ENCODE results near the gene STK32B. TPM values are rescaled to one million over a fixed set of nuclear protein-coding genes. Genes with fewer than 3 reads are reported as not detected.
A peak's percentile ranks its signal among the peaks of the same experiment; 100 is the strongest.
"Not testable (repeated sequence)": the region's sequence is repeated elsewhere in the genome, so short reads cannot be mapped to it uniquely, and the experiment has no call there.

The STK32B gene
- total RNA-seq, 1 experiment from 2014 or later, result 7.6 TPM

- DNase-seq (ENCODE audit: low read depth), result no peak
Observed at GRCh38 chr4:5260121-5260520, 208.8 kb downstream of the STK32B start.

GRCh38 chr4:5261866-5262265, 210.6 kb downstream of the STK32B start:
- DNase-seq (ENCODE audit: low read depth), result no peak

GRCh38 chr4:5266991-5267390, 215.7 kb downstream of the STK32B start:
- DNase-seq (ENCODE audit: low read depth), result peak; percentile 11

- no peak for DNase-seq (ENCODE audit: low read depth)
Observed at GRCh38 chr4:5267408-5267807, 216.1 kb downstream of the STK32B start.

- DNase-seq (ENCODE audit: low read depth), result no peak
Observed at GRCh38 chr4:5276475-5277075, 225.3 kb downstream of the STK32B start.

- no peak for DNase-seq (ENCODE audit: low read depth)
Observed at GRCh38 chr4:5277079-5277478, 225.8 kb downstream of the STK32B start.

GRCh38 chr4:5278213-5278612, 226.9 kb downstream of the STK32B start:
- DNase-seq (ENCODE audit: low read depth), result no peak

- not testable (repeated sequence) for DNase-seq (ENCODE audit: low read depth)
Observed at GRCh38 chr4:5280069-5280468, 228.8 kb downstream of the STK32B start.

GRCh38 chr4:5280828-5281227, 229.5 kb downstream of the STK32B start:
- peak; percentile 26 for DNase-seq (ENCODE audit: low read depth)

- DNase-seq (ENCODE audit: low read depth), result no peak
Observed at GRCh38 chr4:5283837-5284236, 232.6 kb downstream of the STK32B start.

GRCh38 chr4:5284517-5284916, 233.2 kb downstream of the STK32B start:
- DNase-seq (ENCODE audit: low read depth), result no peak

GRCh38 chr4:5292101-5292500, 240.8 kb downstream of the STK32B start:
- peak; percentile 19 for DNase-seq (ENCODE audit: low read depth)

GRCh38 chr4:5298000-5298787, 246.9 kb downstream of the STK32B start:
- not testable (repeated sequence) for DNase-seq (ENCODE audit: low read depth)

GRCh38 chr4:5300283-5300682, 249.0 kb downstream of the STK32B start:
- DNase-seq (ENCODE audit: low read depth), result no peak

- no peak for DNase-seq (ENCODE audit: low read depth)
Observed at GRCh38 chr4:5307928-5308327, 256.6 kb downstream of the STK32B start.

- DNase-seq (ENCODE audit: low read depth), result peak; percentile 72
Observed at GRCh38 chr4:5322321-5322720, 271.0 kb downstream of the STK32B start.

GRCh38 chr4:5330339-5330989, 279.2 kb downstream of the STK32B start:
- DNase-seq (ENCODE audit: low read depth), result no peak

- DNase-seq (ENCODE audit: low read depth), result peak; percentile 34
Observed at GRCh38 chr4:5337731-5338130, 286.5 kb downstream of the STK32B start.

GRCh38 chr4:5338531-5338930, 287.3 kb downstream of the STK32B start:
- DNase-seq (ENCODE audit: low read depth), result peak; percentile 63

- DNase-seq (ENCODE audit: low read depth), result no peak
Observed at GRCh38 chr4:5340991-5341451, 289.7 kb downstream of the STK32B start.

GRCh38 chr4:5341526-5341925, 290.2 kb downstream of the STK32B start:
- DNase-seq (ENCODE audit: low read depth), result no peak

GRCh38 chr4:5355846-5356245, 304.6 kb downstream of the STK32B start:
- no peak for DNase-seq (ENCODE audit: low read depth)

- peak; percentile 46 for DNase-seq (ENCODE audit: low read depth)
Observed at GRCh38 chr4:5357870-5358269, 306.6 kb downstream of the STK32B start.

All from M059J (cell line).